Cardiac fibroblast (primary cell): ENCODE data around the gene LEMD2.
A peak's percentile ranks its signal among the peaks of the same experiment; 100 is the strongest.

ENCODE experiments used
- DNase-seq, 2 donors: peaks; one replicate each; pipeline versions ENCODE4 v3.0.0 to v3.0.0-alpha.2; 2010; ENCODE audit warnings: low read depth in 2 of 2
- H3K4me3 ChIP-seq, 2 donors: replicated peaks in 1 of 2; 1 replicate in 1 of 2; 2 replicates in 1 of 2; pipeline ENCODE4 v1.5.1; 2011; ENCODE audit warnings: low read depth in 2 of 2, low read length in 2 of 2, mild to moderate bottlenecking in 2 of 2, moderate library complexity in 1 of 2
- TF ChIP-seq, protein P1 (sequence below): IDR thresholded peaks from one replicate; pipeline ENCODE4 v1.5.1; 2011; ENCODE audit warnings: low read depth, mild to moderate bottlenecking, low read length, inconsistent platforms

Gene LEMD2

DNA sequence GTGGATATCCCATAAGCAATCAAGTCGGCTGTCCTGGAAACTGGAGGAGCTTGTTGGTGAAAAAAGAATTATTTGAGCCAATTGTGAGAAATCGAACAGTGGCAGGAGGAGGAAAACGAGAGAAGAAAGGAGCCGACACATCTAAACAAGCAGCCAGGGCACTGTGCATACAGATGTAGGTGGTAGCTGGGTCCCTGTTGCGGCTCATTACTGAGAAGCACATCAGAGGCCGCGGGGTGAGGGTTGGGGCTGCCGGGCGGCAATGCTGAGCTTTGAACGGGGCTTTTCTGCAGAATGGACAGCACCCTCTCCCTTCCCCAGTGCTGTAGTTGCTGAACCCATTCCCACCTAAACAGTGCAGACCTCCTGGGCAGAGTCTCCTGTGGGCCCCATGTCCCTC, 4.1 kb upstream of the LEMD2 start:
- H3K4me3 ChIP-seq: no peak overlapping the region
- DNase-seq: no peak
- TF ChIP-seq, protein P1, sequence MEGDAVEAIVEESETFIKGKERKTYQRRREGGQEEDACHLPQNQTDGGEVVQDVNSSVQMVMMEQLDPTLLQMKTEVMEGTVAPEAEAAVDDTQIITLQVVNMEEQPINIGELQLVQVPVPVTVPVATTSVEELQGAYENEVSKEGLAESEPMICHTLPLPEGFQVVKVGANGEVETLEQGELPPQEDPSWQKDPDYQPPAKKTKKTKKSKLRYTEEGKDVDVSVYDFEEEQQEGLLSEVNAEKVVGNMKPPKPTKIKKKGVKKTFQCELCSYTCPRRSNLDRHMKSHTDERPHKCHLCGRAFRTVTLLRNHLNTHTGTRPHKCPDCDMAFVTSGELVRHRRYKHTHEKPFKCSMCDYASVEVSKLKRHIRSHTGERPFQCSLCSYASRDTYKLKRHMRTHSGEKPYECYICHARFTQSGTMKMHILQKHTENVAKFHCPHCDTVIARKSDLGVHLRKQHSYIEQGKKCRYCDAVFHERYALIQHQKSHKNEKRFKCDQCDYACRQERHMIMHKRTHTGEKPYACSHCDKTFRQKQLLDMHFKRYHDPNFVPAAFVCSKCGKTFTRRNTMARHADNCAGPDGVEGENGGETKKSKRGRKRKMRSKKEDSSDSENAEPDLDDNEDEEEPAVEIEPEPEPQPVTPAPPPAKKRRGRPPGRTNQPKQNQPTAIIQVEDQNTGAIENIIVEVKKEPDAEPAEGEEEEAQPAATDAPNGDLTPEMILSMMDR: no peak

DNA sequence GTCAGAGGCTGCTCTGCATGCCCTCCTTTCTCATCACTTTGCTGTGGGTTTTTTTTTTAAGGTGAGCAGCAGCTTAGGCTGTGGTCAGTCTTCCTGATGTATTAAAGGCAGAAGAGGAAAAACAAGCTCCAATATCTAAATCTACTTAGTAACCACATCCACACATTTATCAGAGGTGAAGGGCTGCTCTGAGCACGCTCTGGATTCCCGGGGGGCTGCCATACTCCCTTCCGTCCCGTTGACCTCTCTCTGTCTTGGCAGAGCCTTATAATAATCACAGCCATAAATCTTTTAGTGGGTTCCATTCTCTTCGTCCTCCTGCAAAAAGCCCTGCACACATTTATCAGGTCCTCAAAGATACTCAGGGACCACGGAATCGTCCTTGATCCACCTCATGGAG, 2.7 kb upstream of the LEMD2 start:
- H3K4me3 ChIP-seq: no peak overlapping the region
- DNase-seq: no peak
- TF ChIP-seq, protein P1: no peak

DNA sequence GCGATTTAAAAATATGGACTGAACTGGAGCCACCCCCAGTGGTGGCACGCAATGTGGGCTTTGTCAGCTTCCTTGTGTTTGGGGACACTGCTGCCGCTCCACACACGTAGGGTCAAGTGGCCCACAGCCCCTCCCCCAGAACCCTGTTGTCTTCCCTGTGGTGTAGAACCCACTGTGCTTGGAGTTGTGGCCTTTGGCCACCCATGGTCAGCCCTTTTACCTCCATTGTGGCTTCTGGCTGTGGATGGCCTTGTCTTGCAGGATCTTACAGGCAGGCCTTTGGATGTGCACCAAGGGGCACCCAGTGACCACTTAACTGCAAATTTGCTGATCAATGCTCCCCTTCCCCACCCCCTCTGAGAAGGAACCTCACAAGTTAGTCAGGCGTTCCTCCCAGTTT, 2.0 kb upstream of the LEMD2 start:
- TF ChIP-seq, protein P1: no peak
- no peak overlapping the region for H3K4me3 ChIP-seq
- DNase-seq: no peak

DNA sequence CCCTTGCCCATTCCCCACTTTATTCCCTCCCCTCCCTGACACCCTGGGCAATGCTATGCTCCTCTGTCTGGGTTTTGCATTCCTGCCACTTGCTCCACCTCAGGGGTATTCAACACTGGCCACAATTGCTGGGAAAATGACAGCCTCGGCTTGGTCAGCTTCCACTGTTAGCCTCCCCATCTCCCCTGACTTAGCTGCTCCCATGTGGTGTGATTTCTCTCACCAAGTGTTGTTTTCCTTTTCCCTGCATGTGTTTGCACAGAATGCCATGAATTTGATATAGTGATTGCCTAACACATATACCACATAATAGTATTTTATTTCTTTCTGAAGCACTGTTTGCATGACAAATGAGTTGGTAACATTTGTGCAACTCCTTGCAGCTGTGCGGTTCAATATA, 1.4 kb upstream of the LEMD2 start:
- no peak overlapping the region for H3K4me3 ChIP-seq
- DNase-seq: no peak
- TF ChIP-seq, protein P1: no peak

DNA sequence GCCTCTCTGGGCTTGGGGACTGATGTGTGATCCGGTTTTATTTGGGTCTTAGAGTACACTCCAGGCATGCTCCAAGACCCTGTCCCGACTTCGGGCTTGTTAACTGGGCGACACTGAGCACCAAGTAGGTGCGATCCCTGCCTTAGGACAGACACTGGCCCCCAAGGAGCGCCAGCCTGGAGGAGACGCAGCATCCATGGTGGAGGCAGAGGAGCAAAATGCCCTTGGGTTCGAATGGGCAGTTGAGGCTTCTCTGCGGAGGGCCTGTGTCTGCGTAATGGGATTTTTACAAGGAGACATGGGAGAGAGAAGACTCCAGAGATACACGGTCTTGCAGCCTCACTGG, 593 bp upstream of the LEMD2 start:
- TF ChIP-seq, protein P1: no peak
- peak overlapping the region; percentile 31 to 63 for H3K4me3 ChIP-seq
- no peak for DNase-seq

DNA sequence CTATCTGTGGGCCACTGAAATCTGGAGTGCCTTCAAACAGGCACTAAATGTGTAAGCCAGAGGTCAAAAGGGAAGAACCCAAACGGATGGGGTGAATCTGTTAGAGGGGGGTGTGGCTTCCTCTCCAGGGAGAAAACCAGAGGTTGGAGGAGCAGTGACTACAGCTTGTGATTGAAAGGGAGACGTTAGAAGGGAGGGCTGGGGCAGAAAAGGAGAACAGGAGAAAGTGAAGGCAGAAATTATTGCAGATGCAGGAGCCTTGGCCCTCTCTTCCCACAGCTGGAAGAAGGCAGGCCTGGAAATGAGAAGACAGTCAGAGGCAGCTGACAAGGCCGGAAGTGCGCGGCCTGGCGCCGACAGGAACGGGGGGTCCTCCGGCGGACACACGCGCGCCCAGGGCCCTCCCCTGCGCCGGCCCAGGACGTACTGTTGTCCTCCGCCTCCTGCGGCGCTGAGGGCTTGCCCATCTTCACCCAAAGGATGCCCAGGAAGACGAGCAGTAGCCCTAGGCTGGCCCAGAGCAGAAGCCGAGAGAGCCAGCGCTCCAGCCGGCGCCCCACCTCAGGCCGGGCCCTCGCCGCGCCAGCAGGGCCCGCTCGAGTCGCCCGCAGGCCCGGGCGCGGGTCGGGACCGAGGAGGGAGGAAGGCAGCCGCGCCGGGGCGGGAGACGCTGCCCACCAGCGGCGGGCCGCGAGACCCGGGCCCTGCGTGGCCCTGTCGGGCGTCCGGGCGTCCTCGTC, 806 bp downstream of the LEMD2 start:
- TF ChIP-seq, protein P1: no peak
- peak overlapping the region; percentile 53 to 63 for H3K4me3 ChIP-seq
- DNase-seq: peak; percentile 82 to 88
